Uterus (tissue), 2 donors: ENCODE measurements around the gene AKT1.

Experiments used
- CTCF ChIP-seq, 4 experiments: fragments of 200-600 bp in 2 of 4; fragments of 450-650 bp in 2 of 4; sonication (generic) in 2 of 4; IDR thresholded peaks; one replicate each; pipeline ENCODE4 v1.5.1; 2016 to 2019; ENCODE audit warnings: antibody characterized with exemption in 4 of 4, mild to moderate bottlenecking in 2 of 4, moderate library complexity in 1 of 4
- POLR2A ChIP-seq, 2 donors: fragments of 450-650 bp; IDR thresholded peaks; one replicate each; pipeline ENCODE4 v1.6.1; 2016; ENCODE audit warnings: antibody characterized with exemption in 2 of 2, mild to moderate bottlenecking in 1 of 2, moderate library complexity in 1 of 2

- TF ChIP-seq CTCF (IDR thresholded peaks at IDR 0.05): no peak
- TF ChIP-seq POLR2A (IDR thresholded peaks at IDR 0.05): no peak
Observed at GRCh38 chr14:104821229-104821945, 25.8 kb upstream of the AKT1 start.
